Spleen (tissue), 11 donors: Measurements from ENCODE around the gene AZGP1. TPM values are rescaled to one million over a fixed set of nuclear protein-coding genes. Genes with fewer than 3 reads are reported as not detected.
"Not testable (repeated sequence)": the region's sequence is repeated elsewhere in the genome, so short reads cannot be mapped to it uniquely, and the experiment has no call there.

Source experiments
- DNase-seq: peaks from one replicate; pipeline ENCODE4 v3.0.0-alpha.2; 2020
- H3K27ac ChIP-seq, 8 donors: fragments of 200-600 bp; sonication (generic) in 7 of 8; 1 replicate in 4 of 8; 2 replicates in 4 of 8; pipeline versions ENCODE4 v1.5.0 to v1.8.0; 2016 to 2021; ENCODE audit warnings: inconsistent platforms in 4 of 8, mild to moderate bottlenecking in 4 of 8, moderate library complexity in 1 of 8
- H3K27me3 ChIP-seq, 7 donors: fragments of 200-600 bp; sonication (generic) in 6 of 7; replicated peaks in 1 of 7; 1 replicate in 4 of 7; 2 replicates in 3 of 7; pipeline versions ENCODE4 v1.5.0 to v1.8.0; 2016 to 2021; ENCODE audit warnings: inconsistent platforms in 3 of 7, mild to moderate bottlenecking in 1 of 7
- H3K36me3 ChIP-seq, 6 donors: fragments of 200-600 bp; sonication (generic) in 5 of 6; 1 replicate in 4 of 6; 2 replicates in 2 of 6; pipeline versions ENCODE4 v1.5.0 to v1.8.0; 2016 to 2021; ENCODE audit warnings: inconsistent platforms in 2 of 6
- H3K4me1 ChIP-seq, 6 donors: fragments of 200-600 bp; sonication (generic) in 5 of 6; 1 replicate in 3 of 6; 2 replicates in 3 of 6; pipeline versions ENCODE4 v1.5.0 to v1.8.0; 2016 to 2021; ENCODE audit warnings: inconsistent platforms in 3 of 6
- H3K4me3 ChIP-seq, 8 donors: fragments of 200-600 bp; sonication (generic) in 7 of 8; 1 replicate in 4 of 8; 2 replicates in 4 of 8; pipeline versions ENCODE4 v1.5.0 to v1.8.0; 2016 to 2021; ENCODE audit warnings: inconsistent platforms in 4 of 8, mild to moderate bottlenecking in 4 of 8, moderate library complexity in 2 of 8
- H3K9me3 ChIP-seq, 8 donors: fragments of 200-600 bp; sonication (generic) in 7 of 8; 1 replicate in 4 of 8; 2 replicates in 4 of 8; pipeline versions ENCODE4 v1.5.0 to v1.8.0; 2016 to 2021; ENCODE audit warnings: inconsistent platforms in 4 of 8
- CTCF ChIP-seq, 11 experiments: fragments of 200-600 bp in 7 of 11; fragments of 450-650 bp in 4 of 11; sonication (generic) in 4 of 11; IDR thresholded peaks in 8 of 11; conservative IDR thresholded peaks in 3 of 11; 1 replicate in 7 of 11; 2 replicates in 4 of 11; pipeline versions ENCODE4 v1.4.0 to v1.8.0; 2016 to 2021; ENCODE audit warnings: antibody characterized with exemption in 11 of 11, inconsistent platforms in 4 of 11, mild to moderate bottlenecking in 1 of 11
- POLR2A ChIP-seq, 3 donors: fragments of 450-650 bp; IDR thresholded peaks; one replicate each; pipeline ENCODE4 v1.5.1; 2017; ENCODE audit warnings: antibody characterized with exemption in 3 of 3, mild to moderate bottlenecking in 1 of 3
- POLR2AphosphoS5 ChIP-seq, 3 donors: sonication (generic); formaldehyde crosslinking; IDR thresholded peaks; one replicate each; pipeline ENCODE4 v1.5.1; 2017; ENCODE audit warnings: antibody characterized with exemption in 3 of 3
- WGBS, 5 donors: extraction: QIAGEN DNeasy Blood & Tissue Kit in 3 of 5; methylation state at CpG; one replicate each; pipeline versions ENCODE4 v1.1.5 to v1.1.7; 2013 to 2018; 5-methylcytosine and 5-hydroxymethylcytosine counted together
- intact Hi-C: fragments of 100-400 bp; cut with DNase I; formaldehyde crosslinking; loops from one replicate; pipeline ENCODE4 v1.15.0; 2023; ENCODE audit warnings: low total_unique reads
- polyA plus RNA-seq, 3 donors: library from polyadenylated mRNA; stranded (reverse); fragments of 200-250 nt; gene quantifications; one replicate each; pipeline ENCODE4 v1.2.1, GENCODE V29; 2013
- total RNA-seq, 7 donors: library from RNA; depleted of rRNA in 3 of 7; stranded (reverse); fragments of >200 nt in 3 of 7; fragmentation: NEBNext Ultra II Directional in 4 of 7; extraction: Animal tissue kit (Norgen Biotek cat#: 25700) in 4 of 7; gene quantifications; one replicate each; pipeline versions ENCODE4 v1.1.0 to v1.2.1, GENCODE V29; 2016 to 2021
- donor health status: healthy with polysubstance abuse.
- donor health status: DM: no; HTN: no; CAD: no; lungs with moderate emphysema.
- donor health status: DM: no; HTN: no; CAD: no.
- donor health status: Bipolar disorder and iron deficiency.
- donor health status: healthy.
- donor health status: DM: no; HTN: no; CAD: no.
- donor health status: DM: yes; HTN: yes; CAD: no.

AZGP1 gene
- total and polyA plus RNA-seq, 10 donors: 0.13 to 2.3 (median 0.58) TPM; not detected in 6

- H3K9me3 ChIP-seq: no peaks in the 10 kb centered on the region
- DNase-seq: peak; percentile 6
- H3K36me3 ChIP-seq: no peaks in the 10 kb centered on the region
- 57 to 64% (median 59%) methylated on average over 15 of the region's 15 CpGs for WGBS, 5 donors
- no peak for TF ChIP-seq POLR2A (IDR thresholded peaks at IDR 0.05)
- no peak for TF ChIP-seq POLR2AphosphoS5 (IDR thresholded peaks at IDR 0.05)
- TF ChIP-seq CTCF (IDR thresholded peaks at IDR 0.05 in 8 of 11, conservative IDR thresholded peaks at IDR 0.05 in 3 of 11): no peak
- peak overlapping the region; percentile 84 to 92 (median 89) for H3K27ac ChIP-seq
- intact Hi-C loops: no loop called here
- peaks cover 0 to 16% (median 0%) of the 10 kb centered on the region in 7 donors for H3K27me3 ChIP-seq
- peaks cover 5 to 50% (median 25%) of the 10 kb centered on the region in 6 donors for H3K4me1 ChIP-seq
- H3K4me3 ChIP-seq: peak overlapping the region; percentile 38 to 71 (median 46)
Measured at GRCh38 chr7:99996755-99997544, 21.1 kb upstream of the AZGP1 start.

GRCh38 chr7:99994819-99995218 lies 19.0 kb upstream of the AZGP1 start:
- no peak for TF ChIP-seq POLR2A (IDR thresholded peaks at IDR 0.05)
- no peak for TF ChIP-seq CTCF (IDR thresholded peaks at IDR 0.05 in 8 of 11, conservative IDR thresholded peaks at IDR 0.05 in 3 of 11)
- TF ChIP-seq POLR2AphosphoS5 (IDR thresholded peaks at IDR 0.05): no peak
- no peak overlapping the region for H3K4me3 ChIP-seq
- H3K27me3 ChIP-seq: peaks cover 0 to 16% (median 0%) of the 10 kb centered on the region in 7 donors
- no peaks in the 10 kb centered on the region for H3K9me3 ChIP-seq
- H3K27ac ChIP-seq: no peak overlapping the region
- intact Hi-C loops: loop anchor here (5.0 kb wide), 1 partner anchor 83 kb away; no protein-coding TSS in a partner anchor
- WGBS, 5 donors: 80 to 90% (median 86%) methylated on average over 8 of the region's 8 CpGs
- H3K4me1 ChIP-seq: peaks cover 5 to 68% (median 40%) of the 10 kb centered on the region in 6 donors
- H3K36me3 ChIP-seq: no peaks in the 10 kb centered on the region
- no peak for DNase-seq

GRCh38 chr7:99992330-99993038 lies 16.7 kb upstream of the AZGP1 start:
- TF ChIP-seq POLR2AphosphoS5 (IDR thresholded peaks at IDR 0.05) (peak in 2 of 3 donors; percentile 37 to 65), POLR2A (IDR thresholded peaks at IDR 0.05) (no peak), CTCF (IDR thresholded peaks at IDR 0.05 in 8 of 11, conservative IDR thresholded peaks at IDR 0.05 in 3 of 11) (peak in 1 of 11 experiments; percentile 11)
- intact Hi-C loops: loop anchor here (5.0 kb wide), 1 partner anchor 80 kb away; no protein-coding TSS in a partner anchor
- DNase-seq: peak; percentile 75
- Histone ChIP-seq H3K4me3 (peak overlapping the region in 1 of 8 donors; percentile 23), H3K4me1 (peaks cover 5 to 51% (median 31%) of the 10 kb centered on the region in 6 donors), H3K36me3 (no peaks in the 10 kb centered on the region), H3K9me3 (no peaks in the 10 kb centered on the region), H3K27me3 (peaks cover 0 to 16% (median 0%) of the 10 kb centered on the region in 7 donors), H3K27ac (peak overlapping the region in 5 of 8 donors; percentile 49 to 77 (median 60))
- 42 to 67% (median 58%) methylated on average over 14 to 21 of the region's 21 CpGs for WGBS, 5 donors

GRCh38 chr7:99991543-99991942 lies 15.7 kb upstream of the AZGP1 start:
- DNase-seq, H3K36me3 ChIP-seq, H3K9me3 ChIP-seq, H3K4me3 ChIP-seq: not testable (repeated sequence)
- H3K4me1 ChIP-seq: peaks cover 0 to 42% (median 26%) of the 10 kb centered on the region in 6 donors
- intact Hi-C loops: loop anchor here (5.0 kb wide), 1 partner anchor 79 kb away; no protein-coding TSS in a partner anchor
- peaks cover 0 to 16% (median 0%) of the 10 kb centered on the region in 7 donors for H3K27me3 ChIP-seq
- peak overlapping the region in 6 of 8 donors; percentile 13 to 77 (median 60) for H3K27ac ChIP-seq
- WGBS, 5 donors: 66 to 74% (median 69%) methylated on average over 6 of the region's 6 CpGs
